Amniotic epithelial cell (primary cell): Measurements from ENCODE around the gene PRR23E.

Source experiments
- DNase-seq: peaks from one replicate; pipeline ENCODE4 v3.0.0-alpha.2; 2010; ENCODE audit warnings: low read depth

PRR23E gene

GRCh38 chr3:127165036-127165435, 27.9 kb upstream of the PRR23E start:
- no peak for DNase-seq

- no peak for DNase-seq
Measured at GRCh38 chr3:127165694-127166485, 27.0 kb upstream of the PRR23E start.

- DNase-seq: no peak
Measured at GRCh38 chr3:127166501-127167065, 26.3 kb upstream of the PRR23E start.

- no peak for DNase-seq
Measured at GRCh38 chr3:127167315-127168043, 25.5 kb upstream of the PRR23E start.

- no peak for DNase-seq
Measured at GRCh38 chr3:127168271-127168670, 24.7 kb upstream of the PRR23E start.

GRCh38 chr3:127170814-127171213, 22.1 kb upstream of the PRR23E start:
- peak; percentile 40 for DNase-seq

GRCh38 chr3:127171320-127171719, 21.6 kb upstream of the PRR23E start:
- DNase-seq: no peak

- no peak for DNase-seq
Measured at GRCh38 chr3:127171721-127172120, 21.2 kb upstream of the PRR23E start.

GRCh38 chr3:127172211-127172610, 20.7 kb upstream of the PRR23E start:
- DNase-seq: no peak

GRCh38 chr3:127172781-127173515, 20.0 kb upstream of the PRR23E start:
- peak; percentile 16 for DNase-seq

- DNase-seq: no peak
Measured at GRCh38 chr3:127173516-127174166, 19.3 kb upstream of the PRR23E start.

GRCh38 chr3:127174284-127174683, 18.6 kb upstream of the PRR23E start:
- no peak for DNase-seq

- no peak for DNase-seq
Measured at GRCh38 chr3:127174715-127175140, 18.2 kb upstream of the PRR23E start.

GRCh38 chr3:127175272-127175671, 17.7 kb upstream of the PRR23E start:
- no peak for DNase-seq

GRCh38 chr3:127177226-127177625, 15.7 kb upstream of the PRR23E start:
- DNase-seq: no peak

- no peak for DNase-seq
Measured at GRCh38 chr3:127180859-127181258, 12.1 kb upstream of the PRR23E start.

GRCh38 chr3:127182431-127182830, 10.5 kb upstream of the PRR23E start:
- DNase-seq: no peak

GRCh38 chr3:127182848-127183714, 9.8 kb upstream of the PRR23E start:
- DNase-seq: no peak

GRCh38 chr3:127183931-127184869, 8.7 kb upstream of the PRR23E start:
- no peak for DNase-seq

GRCh38 chr3:127184870-127185216, 8.1 kb upstream of the PRR23E start:
- DNase-seq: no peak
